H1 (cell line): ENCODE data around the gene ZDHHC20. TPM values are rescaled to one million over a fixed set of nuclear protein-coding genes. Genes with fewer than 3 reads are reported as not detected.

Experiments
- CTCF ChIA-PET: fragments of 300-600 bp; sonication (Branson Sonifier 250); formaldehyde crosslinking; loops from one replicate; lab custom pipeline; 2021; ENCODE audit not compliant: partially characterized antibody; lab: Charles Lee
- POLR2A ChIA-PET: fragments of 300-600 bp; sonication (Branson Sonifier 250); formaldehyde crosslinking; loops from one replicate; lab custom pipeline; 2021; ENCODE audit warnings: inconsistent platforms; ENCODE audit not compliant: partially characterized antibody; lab: Charles Lee
- DNase-seq, 2 experiments: peaks; one replicate each; pipeline versions ENCODE4 v3.0.0 to v3.0.0-alpha.2; 2010 to 2022; ENCODE audit warnings: low spot score in 2 of 2, low read depth in 1 of 2, mixed read lengths in 1 of 2
- FAIRE-seq: peaks from 2 replicates; lab custom pipeline; 2011; peaks lifted over from hg19 to GRCh38; lab: Jason Lieb, UNC
- H2AFZ ChIP-seq: 2 replicates; pipeline ENCODE4 v1.8.1; 2012; ENCODE audit warnings: low read length, inconsistent platforms
- H2AK5ac ChIP-seq: 2 replicates; pipeline ENCODE4 v1.6.1; 2013; ENCODE audit warnings: low read depth, low read length
- H2BK120ac ChIP-seq: replicated peaks from 2 replicates; pipeline ENCODE3; 2013; ENCODE audit warnings: low read depth, low read length, inconsistent platforms
- H2BK12ac ChIP-seq: 2 replicates; pipeline ENCODE4 v1.6.1; 2013; ENCODE audit warnings: low read depth, low read length
- H2BK15ac ChIP-seq: 2 replicates; pipeline ENCODE4 v1.6.1; 2013; ENCODE audit warnings: low read length
- H2BK20ac ChIP-seq: 2 replicates; pipeline ENCODE4 v1.6.1; 2013; ENCODE audit warnings: low read length
- H2BK5ac ChIP-seq: 2 replicates; pipeline ENCODE4 v1.6.1; 2013; ENCODE audit warnings: low read depth, low read length
- H3K14ac ChIP-seq: 2 replicates; pipeline ENCODE4 v1.6.1; 2013; ENCODE audit warnings: inconsistent platforms; ENCODE audit not compliant: insufficient read length
- H3K18ac ChIP-seq: 2 replicates; pipeline ENCODE4 v1.6.1; 2013; ENCODE audit warnings: low read length; ENCODE audit errors: extremely low read depth
- H3K23ac ChIP-seq: 2 replicates; pipeline ENCODE4 v1.6.1; 2013; ENCODE audit warnings: inconsistent platforms; ENCODE audit not compliant: insufficient read length
- H3K23me2 ChIP-seq: 2 replicates; pipeline ENCODE4 v1.6.1; 2013; ENCODE audit warnings: low read depth, low read length
- H3K27ac ChIP-seq: 2 replicates; pipeline ENCODE4 v1.6.1; 2011; ENCODE audit warnings: low read depth, low read length, inconsistent platforms
- H3K27me3 ChIP-seq, 4 experiments: replicated peaks in 1 of 4; 1 replicate in 1 of 4; 2 replicates in 3 of 4; pipeline versions ENCODE4 v1.6.1 to v1.8.1; 2011 to 2013; ENCODE audit warnings: low read length in 3 of 4, mild to moderate bottlenecking in 3 of 4, inconsistent platforms in 2 of 4, mixed read lengths in 2 of 4, moderate library complexity in 1 of 4; ENCODE audit not compliant: control insufficient read depth in 3 of 4, insufficient read depth in 3 of 4; ENCODE audit errors: extremely low read depth in 1 of 4
- H3K36me3 ChIP-seq, 4 experiments: 2 replicates each; pipeline versions ENCODE4 v1.6.1 to v1.8.1; 2011 to 2013; ENCODE audit warnings: mild to moderate bottlenecking in 4 of 4, low read length in 3 of 4, moderate library complexity in 2 of 4, control low read depth in 1 of 4, inconsistent platforms in 1 of 4; ENCODE audit not compliant: insufficient read depth in 4 of 4, control insufficient read depth in 2 of 4
- H3K4ac ChIP-seq: replicated peaks from 2 replicates; pipeline ENCODE3; 2013; ENCODE audit warnings: low read length, low read depth, mixed read lengths, inconsistent platforms; ENCODE audit not compliant: insufficient read length
- H3K4me1 ChIP-seq, 4 experiments: replicated peaks in 1 of 4; 1 replicate in 1 of 4; 2 replicates in 3 of 4; pipeline versions ENCODE4 v1.6.1 to v1.8.1; 2011 to 2013; ENCODE audit warnings: low read length in 3 of 4, inconsistent platforms in 2 of 4, mixed read lengths in 1 of 4; ENCODE audit not compliant: insufficient read depth in 4 of 4, control insufficient read depth in 3 of 4
- H3K4me2 ChIP-seq, 2 experiments: 2 replicates each; pipeline versions ENCODE4 v1.6.1 to v1.8.1; 2011 to 2013; ENCODE audit warnings: low read depth in 2 of 2, low read length in 2 of 2, control low read depth in 1 of 2, inconsistent platforms in 1 of 2, mild to moderate bottlenecking in 1 of 2; ENCODE audit not compliant: insufficient read depth in 1 of 2
- H3K4me3 ChIP-seq, 4 experiments: fragments of 200-600, 300-600 bp in 1 of 4; sonication (generic), shearing (Covaris generic), sonication (Bioruptor Twin) in 1 of 4; 2 replicates each; pipeline versions ENCODE4 v1.5.1 to v1.8.1; 2011 to 2016; ENCODE audit warnings: low read length in 4 of 4, low read depth in 3 of 4, control low read depth in 2 of 4, inconsistent platforms in 2 of 4, mild to moderate bottlenecking in 2 of 4, mixed read lengths in 1 of 4, moderate library complexity in 1 of 4; ENCODE audit not compliant: insufficient read depth in 2 of 4; ENCODE audit errors: extremely low read depth in 1 of 4
- H3K56ac ChIP-seq: replicated peaks from 2 replicates; pipeline ENCODE3; 2013; ENCODE audit warnings: low read depth, mild to moderate bottlenecking, mixed read lengths, low read length, inconsistent platforms; ENCODE audit not compliant: insufficient read length
- H3K79me1 ChIP-seq: 2 replicates; pipeline ENCODE4 v1.6.1; 2013; ENCODE audit warnings: low read depth, low read length, control low read depth
- H3K79me2 ChIP-seq, 2 experiments: 2 replicates each; pipeline versions ENCODE4 v1.6.1 to v1.8.1; 2012 to 2013; ENCODE audit warnings: low read length in 2 of 2, mild to moderate bottlenecking in 2 of 2, inconsistent platforms in 1 of 2; ENCODE audit not compliant: insufficient read depth in 2 of 2, control insufficient read depth in 1 of 2
- H3K9ac ChIP-seq, 4 experiments: replicated peaks in 1 of 4; 1 replicate in 1 of 4; 2 replicates in 3 of 4; pipeline versions ENCODE4 v1.6.1 to v1.8.1; 2011 to 2013; ENCODE audit warnings: low read depth in 3 of 4, low read length in 3 of 4, control low read depth in 2 of 4, mild to moderate bottlenecking in 2 of 4, moderate library complexity in 2 of 4, inconsistent platforms in 1 of 4; ENCODE audit errors: extremely low read depth in 1 of 4
- H3K9me3 ChIP-seq, 2 experiments: 2 replicates each; pipeline versions ENCODE4 v1.6.1 to v1.8.1; 2012 to 2013; ENCODE audit warnings: mild to moderate bottlenecking in 2 of 2, moderate library complexity in 2 of 2, control low read depth in 1 of 2, inconsistent platforms in 1 of 2, low read depth in 1 of 2, low read length in 1 of 2, mixed read lengths in 1 of 2; ENCODE audit not compliant: insufficient read depth in 2 of 2
- H4K20me1 ChIP-seq, 2 experiments: replicated peaks in 1 of 2; 2 replicates each; pipeline versions ENCODE3 to v1.8.1; 2011 to 2013; ENCODE audit warnings: inconsistent platforms in 2 of 2, low read length in 2 of 2, mild to moderate bottlenecking in 1 of 2; ENCODE audit not compliant: insufficient read depth in 2 of 2, control insufficient read depth in 1 of 2
- H4K5ac ChIP-seq: 2 replicates; pipeline ENCODE4 v1.6.1; 2013; ENCODE audit warnings: low read length, low read depth, mixed read lengths, inconsistent platforms; ENCODE audit not compliant: insufficient read length
- H4K8ac ChIP-seq: 2 replicates; pipeline ENCODE4 v1.8.0; 2013; ENCODE audit warnings: mild to moderate bottlenecking, moderate library complexity, low read length, inconsistent platforms; ENCODE audit not compliant: insufficient read depth; ENCODE audit errors: extremely low read depth
- H4K91ac ChIP-seq: replicated peaks from 2 replicates; pipeline ENCODE3; 2013; ENCODE audit warnings: low read length, mixed read lengths, inconsistent platforms; ENCODE audit not compliant: insufficient read length
- HDAC6 ChIP-seq: IDR thresholded peaks from one replicate; pipeline ENCODE4 v1.7.1; 2012; ENCODE audit warnings: low read depth, mild to moderate bottlenecking, inconsistent platforms, low read length, moderate library complexity
- TCF12 ChIP-seq: IDR thresholded peaks from 2 replicates; pipeline ENCODE4 v1.6.1; 2011; ENCODE audit warnings: low read depth, mild to moderate bottlenecking, low read length
- WGBS, 2 experiments: shearing (Covaris generic) in 1 of 2; methylation state at CpG; one replicate each; pipeline versions ENCODE4 v1.1.6 to v1.1.7; 2013 to 2015; ENCODE audit warnings: low lambda C conversion rate in 2 of 2, mixed read lengths in 2 of 2, inconsistent platforms in 1 of 2, low coverage in 1 of 2, missing lambda C conversion rate in 1 of 2; ENCODE audit not compliant: insufficient replicate concordance in 2 of 2, insufficient coverage in 1 of 2, insufficient read length in 1 of 2; ENCODE audit errors: extremely low coverage in 1 of 2, missing lambda C conversion rate in 1 of 2; 5-methylcytosine and 5-hydroxymethylcytosine counted together
- polyA plus RNA-seq, 7 experiments: library from polyadenylated mRNA; depleted of rRNA in 3 of 7; stranded (reverse) in 5 of 7; unstranded in 2 of 7; fragments of >200 nt in 5 of 7; fragments of 200-250 nt in 2 of 7; gene quantifications; 1 replicate in 5 of 7; 2 replicates in 1 of 7; 4 replicates in 1 of 7; pipeline versions ENCODE4 v1.2.1 to v1.2.3, GENCODE V29; 2011 to 2013; ENCODE audit warnings: missing spikeins in 2 of 7, mixed read lengths in 2 of 7
- total RNA-seq: library from RNA; stranded (reverse); fragmentation: NEBNext Ultra II Directional; extraction: Animal tissue kit (Norgen Biotek cat#: 25700); gene quantifications from 2 replicates; pipeline ENCODE4 v1.2.1, GENCODE V29; 2021

Gene ZDHHC20
- total and polyA plus RNA-seq, 2 of the 8 experiments (the other 6 are each of a cell fraction or from before 2014, with no cell fraction given), result 16.4 to 89.0 TPM

- Histone ChIP-seq H3K23ac (no peak overlapping the region), H4K20me1 (no peaks in the 10 kb centered on the region), H3K9ac (no peak overlapping the region; a peak in 1 of 7 replicates), H3K14ac (no peak overlapping the region), H3K4me2 (no peak overlapping the region), H3K36me3 (no peaks in the 10 kb centered on the region), H2BK20ac (no peak overlapping the region), H3K27me3 (peaks cover 0 to 2% (median 0%) of the 10 kb centered on the region in 4 experiments; a peak in 2 of 7 replicates), H3K23me2 (peaks cover 2% of the 10 kb centered on the region; the same call in 1 of the 2 replicates), H3K4ac (no peak overlapping the region), H2BK15ac (peak overlapping the region; percentile 84; the same call in 1 of the 2 replicates), H3K4me1 (peaks cover 19 to 32% (median 21%) of the 10 kb centered on the region in 4 experiments), H4K5ac (no peak overlapping the region), H3K56ac (no peak overlapping the region), H3K18ac (0 out of 2 replicates have a peak overlapping the region, but pooled peaks have one; percentile 13), H3K27ac (no peak overlapping the region), H3K79me1 (no peaks in the 10 kb centered on the region), H2AK5ac (peak overlapping the region; percentile 88; the same call in 1 of the 2 replicates), H4K91ac (no peak overlapping the region), H2AFZ (no peak overlapping the region), H4K8ac (no peak overlapping the region), H2BK120ac (no peak overlapping the region), H2BK12ac (peak overlapping the region; percentile 64; the same call in 1 of the 2 replicates), H2BK5ac (peak overlapping the region; percentile 36; the same call in 1 of the 2 replicates), H3K4me3 (no peak overlapping the region), H3K79me2 (no peaks in the 10 kb centered on the region), H3K9me3 (no peaks in the 10 kb centered on the region)
- DNase-seq (no peak), FAIRE-seq (no peak)
- CTCF ChIA-PET, result interaction anchor here (1.3 to 1.6 kb wide), 2 partner anchors 9 to 98 kb away, joined by 4 to 7 read pairs; no protein-coding TSS in a partner anchor
- POLR2A ChIA-PET, result interaction anchor here (1.1 to 5.7 kb wide), 3 partner anchors 9 to 13 kb away, joined by 3 to 68 read pairs (median 4); no protein-coding TSS in a partner anchor
- TF ChIP-seq HDAC6 (no peak), TCF12 (no peak)
- WGBS, 2 experiments, result 86% methylated on average over 8 of the region's 8 CpGs; no CpG with 5 or more reads in 1 of the 2 experiments
These were observed 128.8 kb downstream of the ZDHHC20 start for GRCh38 chr13:21330126-21330861.
